Parathyroid adenoma (tissue), 2 donors: Measurements from ENCODE around the gene BCAS4.

Experiments
- H2AFZ ChIP-seq: fragments of 300-600 bp; sonication (generic); one replicate; pipeline ENCODE4 v1.7.0; 2017; ENCODE audit warnings: antibody characterized with exemption, mild to moderate bottlenecking
- H3K27ac ChIP-seq: fragments of 300-600 bp; sonication (generic); one replicate; pipeline ENCODE4 v1.7.0; 2017
- H3K27me3 ChIP-seq: fragments of 300-600 bp; sonication (generic); one replicate; pipeline ENCODE4 v1.7.0; 2017; ENCODE audit warnings: low read length; ENCODE audit not compliant: control insufficient read depth, insufficient read depth
- H3K36me3 ChIP-seq: fragments of 300-600 bp; sonication (generic); one replicate; pipeline ENCODE4 v1.7.0; 2017; ENCODE audit warnings: low read length; ENCODE audit not compliant: control insufficient read depth, insufficient read depth
- H3K4me1 ChIP-seq: fragments of 300-600 bp; sonication (generic); one replicate; pipeline ENCODE4 v1.7.0; 2017; ENCODE audit warnings: control low read depth
- H3K4me2 ChIP-seq: fragments of 300-600 bp; sonication (generic); one replicate; pipeline ENCODE4 v1.7.0; 2017; ENCODE audit warnings: low read length
- H3K4me3 ChIP-seq: fragments of 300-600 bp; sonication (generic); one replicate; pipeline ENCODE4 v1.7.0; 2017; ENCODE audit warnings: low read depth, low read length
- H3K79me2 ChIP-seq: fragments of 300-600 bp; sonication (generic); one replicate; pipeline ENCODE4 v1.7.0; 2017; ENCODE audit warnings: control low read depth
- H3K9ac ChIP-seq: fragments of 300-600 bp; sonication (generic); one replicate; pipeline ENCODE4 v1.7.0; 2017; ENCODE audit warnings: mild to moderate bottlenecking
- H3K9me3 ChIP-seq: fragments of 300-600 bp; sonication (generic); one replicate; pipeline ENCODE4 v1.7.0; 2017; ENCODE audit warnings: low read length; ENCODE audit not compliant: control insufficient read depth
- TF ChIP-seq, protein P1 (sequence below): fragments of 300-600 bp; sonication (generic); IDR thresholded peaks from one replicate; pipeline ENCODE4 v1.7.0; 2017; ENCODE audit warnings: antibody characterized with exemption, mild to moderate bottlenecking
- donor health status: primary hyperparathyroidism.

Gene BCAS4

DNA sequence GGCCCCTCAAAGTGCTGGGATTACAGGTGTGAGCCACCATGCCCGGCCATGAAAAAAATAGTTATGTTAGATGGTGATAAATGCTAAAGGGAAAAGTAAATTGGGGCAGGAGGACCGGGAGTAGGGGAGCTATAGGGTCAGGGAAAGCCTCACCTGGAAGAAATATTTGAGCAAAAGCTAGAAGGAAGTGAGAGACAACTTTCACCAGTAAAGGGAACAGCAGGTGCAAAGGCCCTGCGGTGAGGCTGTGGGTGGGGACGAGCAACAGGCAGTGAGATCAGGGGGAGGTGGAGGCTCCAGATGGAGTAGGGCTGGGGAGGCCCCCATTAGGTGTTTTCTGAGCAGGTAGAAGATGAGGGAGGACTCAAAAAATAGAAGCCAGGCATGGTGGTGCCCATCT is 16.0 kb downstream of the BCAS4 start:
- no peaks in the 10 kb centered on the region for H3K27me3 ChIP-seq
- H3K9me3 ChIP-seq: no peaks in the 10 kb centered on the region
- H3K9ac ChIP-seq: no peak overlapping the region
- no peak overlapping the region for H3K27ac ChIP-seq
- H3K36me3 ChIP-seq: no peaks in the 10 kb centered on the region
- peaks cover 9% of the 10 kb centered on the region for H3K4me1 ChIP-seq
- H2AFZ ChIP-seq: no peak overlapping the region
- no peak overlapping the region for H3K4me2 ChIP-seq
- H3K79me2 ChIP-seq: peaks cover 25% of the 10 kb centered on the region
- no peak overlapping the region for H3K4me3 ChIP-seq
- TF ChIP-seq, protein P1, sequence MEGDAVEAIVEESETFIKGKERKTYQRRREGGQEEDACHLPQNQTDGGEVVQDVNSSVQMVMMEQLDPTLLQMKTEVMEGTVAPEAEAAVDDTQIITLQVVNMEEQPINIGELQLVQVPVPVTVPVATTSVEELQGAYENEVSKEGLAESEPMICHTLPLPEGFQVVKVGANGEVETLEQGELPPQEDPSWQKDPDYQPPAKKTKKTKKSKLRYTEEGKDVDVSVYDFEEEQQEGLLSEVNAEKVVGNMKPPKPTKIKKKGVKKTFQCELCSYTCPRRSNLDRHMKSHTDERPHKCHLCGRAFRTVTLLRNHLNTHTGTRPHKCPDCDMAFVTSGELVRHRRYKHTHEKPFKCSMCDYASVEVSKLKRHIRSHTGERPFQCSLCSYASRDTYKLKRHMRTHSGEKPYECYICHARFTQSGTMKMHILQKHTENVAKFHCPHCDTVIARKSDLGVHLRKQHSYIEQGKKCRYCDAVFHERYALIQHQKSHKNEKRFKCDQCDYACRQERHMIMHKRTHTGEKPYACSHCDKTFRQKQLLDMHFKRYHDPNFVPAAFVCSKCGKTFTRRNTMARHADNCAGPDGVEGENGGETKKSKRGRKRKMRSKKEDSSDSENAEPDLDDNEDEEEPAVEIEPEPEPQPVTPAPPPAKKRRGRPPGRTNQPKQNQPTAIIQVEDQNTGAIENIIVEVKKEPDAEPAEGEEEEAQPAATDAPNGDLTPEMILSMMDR: no peak

DNA sequence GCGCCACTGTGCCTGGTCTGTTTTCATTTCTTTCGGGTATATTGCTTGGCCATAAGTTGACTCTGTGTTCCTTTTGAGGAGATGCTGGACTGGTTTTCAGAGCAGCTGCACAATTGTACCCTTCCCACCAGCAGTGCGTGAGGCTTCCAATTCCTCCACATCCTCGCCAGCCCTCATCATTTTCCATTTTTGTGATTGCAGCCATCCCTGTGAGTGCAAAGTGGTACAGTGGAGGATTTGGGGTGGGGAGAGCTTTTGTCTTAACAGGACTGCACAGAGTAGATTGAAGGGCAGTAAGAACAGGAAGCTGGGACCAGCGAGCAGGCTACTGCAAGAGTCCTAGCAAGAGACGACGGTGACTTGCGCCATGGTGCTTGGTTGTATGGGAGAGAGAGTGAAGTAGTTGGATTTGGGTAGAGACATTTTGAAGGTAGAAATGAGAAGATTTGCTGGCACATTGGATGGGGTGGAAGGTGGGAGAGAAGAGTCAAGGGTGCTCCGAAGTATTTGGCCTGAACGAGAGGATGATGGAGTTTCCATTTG is 18.3 kb downstream of the BCAS4 start:
- H2AFZ ChIP-seq: no peak overlapping the region
- TF ChIP-seq, protein P1: no peak

DNA sequence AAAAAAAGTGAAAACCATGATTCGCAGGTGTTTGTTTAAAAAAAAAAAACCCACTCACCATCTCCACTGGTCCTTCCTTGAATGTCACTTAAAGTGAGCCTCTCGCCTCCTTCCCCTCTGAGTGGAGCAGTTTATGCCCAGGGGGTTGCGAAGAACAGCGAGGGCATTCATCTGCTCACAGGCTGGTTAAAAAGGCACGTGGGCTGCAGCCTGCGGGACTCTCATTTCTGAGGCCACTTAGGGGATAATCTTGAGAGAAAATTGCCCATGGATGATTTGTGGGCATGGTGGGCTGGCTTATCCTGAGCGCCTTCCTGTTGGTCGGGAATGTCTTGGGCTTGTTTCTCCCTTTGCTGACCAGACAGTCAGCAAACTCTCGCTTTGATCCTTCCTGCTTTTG is 18.9 kb downstream of the BCAS4 start:
- TF ChIP-seq, protein P1: no peak
- H3K4me1 ChIP-seq: peaks cover 12% of the 10 kb centered on the region
- H3K9me3 ChIP-seq: no peaks in the 10 kb centered on the region
- H2AFZ ChIP-seq: no peak overlapping the region
- H3K79me2 ChIP-seq: peaks cover 12% of the 10 kb centered on the region
- H3K4me2 ChIP-seq: no peak overlapping the region
- H3K36me3 ChIP-seq: no peaks in the 10 kb centered on the region
- H3K27me3 ChIP-seq: no peaks in the 10 kb centered on the region
- no peak overlapping the region for H3K4me3 ChIP-seq
- H3K9ac ChIP-seq: no peak overlapping the region
- H3K27ac ChIP-seq: no peak overlapping the region

More for the DNA sequence above, 18.3 kb downstream of the BCAS4 start:
- Histone ChIP-seq H3K36me3 (no peaks in the 10 kb centered on the region), H3K27ac (no peak overlapping the region), H3K4me2 (no peak overlapping the region), H3K9me3 (no peaks in the 10 kb centered on the region), H3K4me3 (no peak overlapping the region), H3K4me1 (peaks cover 9% of the 10 kb centered on the region), H3K27me3 (no peaks in the 10 kb centered on the region), H3K79me2 (peaks cover 13% of the 10 kb centered on the region), H3K9ac (no peak overlapping the region)

DNA sequence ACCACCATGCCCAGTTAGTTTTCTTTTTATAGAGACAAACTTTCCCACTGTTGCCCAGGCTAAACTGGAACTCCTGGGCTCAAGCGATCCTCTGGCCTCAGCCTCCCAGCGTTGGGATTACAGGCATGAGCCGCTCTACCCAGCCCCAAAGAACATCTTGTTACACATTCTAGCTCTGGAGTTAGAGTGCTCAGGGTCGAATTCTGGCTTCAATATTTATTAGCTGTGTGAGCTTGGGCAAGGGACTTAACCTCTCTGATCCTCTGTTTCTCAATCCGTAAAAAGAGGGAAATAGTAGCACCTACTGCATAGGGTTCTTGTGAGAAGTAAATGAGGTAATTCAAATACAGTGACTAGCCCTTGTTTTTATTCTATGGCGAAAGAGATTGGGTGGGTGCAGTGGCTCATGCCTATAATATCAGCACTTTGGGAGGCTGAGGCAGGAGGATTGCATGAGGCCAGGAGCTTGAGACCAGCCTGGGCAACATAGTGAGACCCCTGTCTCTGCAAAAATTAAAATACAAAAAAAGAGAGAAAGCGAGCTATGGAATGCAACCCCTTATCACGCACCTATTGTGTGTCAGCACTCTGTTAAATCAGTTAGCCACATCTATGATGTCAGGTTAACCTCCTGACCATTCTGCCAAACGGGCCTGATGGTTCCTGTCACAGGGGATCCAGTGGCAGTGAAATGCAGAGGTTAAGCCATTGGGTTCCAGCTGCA is 19.7 kb downstream of the BCAS4 start:
- Histone ChIP-seq H3K9me3 (no peaks in the 10 kb centered on the region), H3K4me3 (no peak overlapping the region), H3K79me2 (peaks cover 18% of the 10 kb centered on the region), H3K27ac (no peak overlapping the region), H3K4me2 (no peak overlapping the region), H3K9ac (no peak overlapping the region), H3K36me3 (no peaks in the 10 kb centered on the region), H2AFZ (no peak overlapping the region), H3K27me3 (no peaks in the 10 kb centered on the region), H3K4me1 (peaks cover 14% of the 10 kb centered on the region)
- TF ChIP-seq, protein P1: no peak
